K562 (cell line): ENCODE results near the gene ATG7.

Experiments
- CTCF ChIP-seq, 3 experiments: IDR thresholded peaks in 2 of 3; conservative IDR thresholded peaks in 1 of 3; 2 replicates each; pipeline ENCODE4 v1.5.1; 2011 to 2012; ENCODE audit warnings: low read length in 3 of 3, mild to moderate bottlenecking in 3 of 3, control low read depth in 2 of 3, improper control_type of control experiment in 1 of 3, inconsistent platforms in 1 of 3, low read depth in 1 of 3, mixed read lengths in 1 of 3, moderate library complexity in 1 of 3; ENCODE audit not compliant: insufficient read depth in 2 of 3
- E2F5 ChIP-seq: sonication (generic); formaldehyde crosslinking; IDR thresholded peaks from 2 replicates; pipeline ENCODE4 v1.8.0; 2022; ENCODE audit warnings: mild to moderate bottlenecking, missing genetic modification reagents
- ELK1 ChIP-seq: sonication (generic); formaldehyde crosslinking; IDR thresholded peaks from 2 replicates; pipeline ENCODE4 v1.8.1; 2022; ENCODE audit warnings: missing genetic modification reagents
- EP300 ChIP-seq: IDR thresholded peaks from 2 replicates; pipeline ENCODE4 v1.6.1; 2012; ENCODE audit warnings: low read length, improper control_type of control experiment
- FOSL1 ChIP-seq: fragments of 200-800 bp; sonication (Bioruptor generic); conservative IDR thresholded peaks from 2 replicates; pipeline ENCODE4 v1.6.1; 2016; ENCODE audit warnings: missing genetic modification characterization, missing compliant biosample characterization
- KLF1 ChIP-seq: fragments of 450-650 bp; IDR thresholded peaks from 2 replicates; pipeline ENCODE4 v1.6.1; 2016; ENCODE audit warnings: missing genetic modification characterization, missing compliant biosample characterization
- POLR2A ChIP-seq: fragments of 450-650 bp; conservative IDR thresholded peaks from 2 replicates; pipeline ENCODE4 v1.6.1; 2016
- POLR2AphosphoS5 ChIP-seq: IDR thresholded peaks from 2 replicates; pipeline ENCODE4 v1.6.1; 2011; ENCODE audit warnings: mild to moderate bottlenecking, low read depth, low read length, moderate library complexity; ENCODE audit not compliant: control insufficient read depth, insufficient read depth
- TAF15 ChIP-seq: fragments of 200-400 bp; formaldehyde crosslinking; IDR thresholded peaks from 2 replicates; pipeline ENCODE4 v1.6.1; 2017; ENCODE audit warnings: mild to moderate bottlenecking, low read depth, low read length, moderate library complexity
- ZFX ChIP-seq: sonication (generic); formaldehyde crosslinking; IDR thresholded peaks from 2 replicates; pipeline ENCODE4 v1.8.0; 2022; ENCODE audit warnings: mild to moderate bottlenecking, missing genetic modification reagents, moderate library complexity
- ZSCAN32 ChIP-seq: fragments of 450-650 bp; formaldehyde crosslinking; IDR thresholded peaks from 2 replicates; pipeline ENCODE4 v1.4.0; 2020; ENCODE audit warnings: mild to moderate bottlenecking, moderate library complexity

GRCh38 chr3:11431319-11431718, 159.1 kb downstream of the ATG7 start:
- TF ChIP-seq KLF1 = no peak
- TF ChIP-seq FOSL1 (tag) = no peak
- no peak for TF ChIP-seq POLR2AphosphoS5
- TF ChIP-seq ELK1 (CRISPR knock-in tag) = no peak
- no peak for TF ChIP-seq ZFX (CRISPR knock-in tag)
- TF ChIP-seq ZSCAN32 = no peak
- no peak for TF ChIP-seq POLR2A
- no peak for TF ChIP-seq CTCF (IDR thresholded peaks at IDR 0.05 in 2 of 3, conservative IDR thresholded peaks at IDR 0.05 in 1 of 3; ENCODE audit: insufficient read depth in 2 of 3, low read depth in 1 of 3, low read length in 3 of 3)
- no peak for TF ChIP-seq TAF15
- TF ChIP-seq EP300 = no peak
- TF ChIP-seq E2F5 (CRISPR knock-in tag) = no peak
